GM12878 (cell line): Measurements from ENCODE around the gene ARHGEF10L.

Experiments used
- ATF3 ChIP-seq: IDR thresholded peaks from 2 replicates; pipeline ENCODE4 v1.6.1; 2011; ENCODE audit warnings: low read depth, mild to moderate bottlenecking, low read length, moderate library complexity, borderline replicate concordance; ENCODE audit errors: extremely low read depth
- CTCF ChIP-seq, 3 experiments: IDR thresholded peaks in 2 of 3; conservative IDR thresholded peaks in 1 of 3; 2 replicates each; pipeline ENCODE4 v1.5.1; 2011; ENCODE audit warnings: low read depth in 3 of 3, low read length in 3 of 3, mild to moderate bottlenecking in 3 of 3, control low read depth in 2 of 3, moderate library complexity in 2 of 3, inconsistent platforms in 1 of 3, mixed read lengths in 1 of 3; ENCODE audit not compliant: control insufficient read depth in 2 of 3, insufficient read depth in 1 of 3; ENCODE audit errors: extremely low read depth in 1 of 3
- EZH2 ChIP-seq: IDR thresholded peaks from 2 replicates; pipeline ENCODE4 v1.6.1; 2012; ENCODE audit warnings: low read depth, mild to moderate bottlenecking, control low read depth, inconsistent platforms, low read length, borderline replicate concordance; ENCODE audit not compliant: control insufficient read depth
- HDAC2 ChIP-seq: fragments of 200-600 bp; sonication (generic); IDR thresholded peaks from 2 replicates; pipeline ENCODE4 v1.6.1; 2017
- HDGF ChIP-seq: fragments of 450-650 bp; IDR thresholded peaks from 2 replicates; pipeline ENCODE4 v1.6.1; 2016; ENCODE audit warnings: antibody characterized with exemption
- MEF2A ChIP-seq: IDR thresholded peaks from 2 replicates; pipeline ENCODE4 v1.6.1; 2011; ENCODE audit warnings: low read depth, mild to moderate bottlenecking, low read length, moderate library complexity; ENCODE audit not compliant: insufficient read depth
- PAX5 ChIP-seq: IDR thresholded peaks from 2 replicates; pipeline ENCODE4 v1.6.1; 2011; ENCODE audit warnings: low read depth, low read length, borderline replicate concordance
- POLR2A ChIP-seq: IDR thresholded peaks from 2 replicates; pipeline ENCODE4 v1.6.1; 2011; ENCODE audit warnings: low read depth, mild to moderate bottlenecking, low read length
- RBBP5 ChIP-seq: fragments of 200-600 bp; sonication (generic); conservative IDR thresholded peaks from 2 replicates; pipeline ENCODE4 v1.6.1; 2016
- SIN3A ChIP-seq: IDR thresholded peaks from 2 replicates; pipeline ENCODE4 v1.6.1; 2012; ENCODE audit warnings: low read depth, low read length, improper control_type of control experiment
- TCF12 ChIP-seq: IDR thresholded peaks from 2 replicates; pipeline ENCODE4 v1.6.1; 2011; ENCODE audit warnings: low read depth, mild to moderate bottlenecking, low read length
- ZBTB40 ChIP-seq: fragments of 450-650 bp; IDR thresholded peaks from 2 replicates; pipeline ENCODE4 v1.6.1; 2016; ENCODE audit warnings: mild to moderate bottlenecking, moderate library complexity, borderline replicate concordance

- TF ChIP-seq CTCF (IDR thresholded peaks at IDR 0.05 in 2 of 3, conservative IDR thresholded peaks at IDR 0.05 in 1 of 3; ENCODE audit: control insufficient read depth in 2 of 3, extremely low read depth in 1 of 3, insufficient read depth in 1 of 3, low read depth in 3 of 3, low read length in 3 of 3): no peak
- no peak for TF ChIP-seq POLR2A
- TF ChIP-seq EZH2: no peak
- no peak for TF ChIP-seq ZBTB40
- TF ChIP-seq TCF12: no peak
- no peak for TF ChIP-seq HDGF
- no peak for TF ChIP-seq HDAC2
- no peak for TF ChIP-seq MEF2A
- no peak for TF ChIP-seq RBBP5
- no peak for TF ChIP-seq PAX5
- TF ChIP-seq SIN3A: no peak
- no peak for TF ChIP-seq ATF3
These were observed 203.1 kb downstream of the ARHGEF10L start for GRCh38 chr1:17742583-17742982.
